Tibial nerve (tissue), 4 donors: ENCODE results near the gene HTR3D.

Experiments used
- EP300 ChIP-seq, 2 donors: sonication (generic); formaldehyde crosslinking; IDR thresholded peaks; one replicate each; pipeline ENCODE4 v1.6.1; 2017; ENCODE audit warnings: antibody characterized with exemption in 2 of 2, mild to moderate bottlenecking in 1 of 2
- POLR2A ChIP-seq, 2 donors: fragments of 450-650 bp; IDR thresholded peaks; one replicate each; pipeline ENCODE4 v1.6.1; 2017; ENCODE audit warnings: antibody characterized with exemption in 2 of 2, mild to moderate bottlenecking in 2 of 2, moderate library complexity in 2 of 2
- TF ChIP-seq, protein P1 (sequence below), 5 experiments: fragments of 200-600 bp in 3 of 5; fragments of 450-650 bp in 2 of 5; sonication (generic) in 3 of 5; IDR thresholded peaks; one replicate each; pipeline ENCODE4 v1.5.1; 2016 to 2019; ENCODE audit warnings: antibody characterized with exemption in 5 of 5, mild to moderate bottlenecking in 3 of 5, moderate library complexity in 2 of 5

DNA sequence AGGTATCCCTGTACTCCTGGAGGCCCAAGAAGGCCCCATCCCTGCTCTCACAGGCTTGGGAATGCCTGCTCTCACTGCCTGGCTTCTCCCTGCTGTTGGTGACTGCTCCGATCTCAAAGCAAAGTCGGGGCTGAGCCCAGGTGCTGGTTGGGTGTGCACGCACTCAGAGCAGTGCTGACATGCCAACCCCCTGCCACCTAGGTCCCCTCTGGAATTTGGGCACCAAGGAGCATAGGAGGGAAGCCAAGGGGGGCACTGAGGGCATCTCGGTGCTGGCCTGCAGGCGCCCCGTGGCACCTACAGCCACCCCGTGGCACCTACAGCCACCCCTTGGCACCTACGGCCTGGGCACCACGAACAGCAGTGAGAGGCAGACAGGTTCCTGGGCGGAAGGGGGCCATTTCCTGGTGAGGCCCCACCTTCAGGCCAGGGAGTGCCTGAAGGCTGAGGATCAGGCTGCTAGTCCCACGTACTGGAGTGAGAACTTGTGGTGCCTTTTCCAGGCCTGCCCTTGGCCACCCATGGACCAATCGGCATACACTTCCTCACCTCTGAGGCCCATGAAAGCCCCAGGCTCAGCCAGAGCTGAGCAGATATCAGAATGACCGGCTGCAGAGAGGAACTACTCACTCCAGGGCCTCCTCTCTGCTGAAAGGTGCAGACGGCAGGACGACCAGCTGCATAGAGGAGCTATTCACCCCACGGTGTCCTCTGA, 49.7 kb downstream of the HTR3D start:
- no peak for TF ChIP-seq POLR2A (IDR thresholded peaks at IDR 0.05)
- no peak for TF ChIP-seq EP300 (IDR thresholded peaks at IDR 0.05)
- TF ChIP-seq, protein P1, sequence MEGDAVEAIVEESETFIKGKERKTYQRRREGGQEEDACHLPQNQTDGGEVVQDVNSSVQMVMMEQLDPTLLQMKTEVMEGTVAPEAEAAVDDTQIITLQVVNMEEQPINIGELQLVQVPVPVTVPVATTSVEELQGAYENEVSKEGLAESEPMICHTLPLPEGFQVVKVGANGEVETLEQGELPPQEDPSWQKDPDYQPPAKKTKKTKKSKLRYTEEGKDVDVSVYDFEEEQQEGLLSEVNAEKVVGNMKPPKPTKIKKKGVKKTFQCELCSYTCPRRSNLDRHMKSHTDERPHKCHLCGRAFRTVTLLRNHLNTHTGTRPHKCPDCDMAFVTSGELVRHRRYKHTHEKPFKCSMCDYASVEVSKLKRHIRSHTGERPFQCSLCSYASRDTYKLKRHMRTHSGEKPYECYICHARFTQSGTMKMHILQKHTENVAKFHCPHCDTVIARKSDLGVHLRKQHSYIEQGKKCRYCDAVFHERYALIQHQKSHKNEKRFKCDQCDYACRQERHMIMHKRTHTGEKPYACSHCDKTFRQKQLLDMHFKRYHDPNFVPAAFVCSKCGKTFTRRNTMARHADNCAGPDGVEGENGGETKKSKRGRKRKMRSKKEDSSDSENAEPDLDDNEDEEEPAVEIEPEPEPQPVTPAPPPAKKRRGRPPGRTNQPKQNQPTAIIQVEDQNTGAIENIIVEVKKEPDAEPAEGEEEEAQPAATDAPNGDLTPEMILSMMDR (IDR thresholded peaks at IDR 0.05) = no peak
